Activated T-helper 1 cell treated with anti-CD3 and anti-CD28 coated beads, Interleukin-2, amount 50 U/mL, for 16 hours (primary cell): ENCODE data around the gene SQOR.

Experiments used
- DNase-seq, 2 donors: peaks; one replicate each; pipeline ENCODE4 v3.0.0-alpha.2; 2020; ENCODE audit warnings: low read depth in 1 of 2, low spot score in 1 of 2

The SQOR gene

GRCh38 chr15:45657764-45658545 is 23.1 kb downstream of the SQOR start:
- DNase-seq: no peak

GRCh38 chr15:45660231-45660979 is 25.6 kb downstream of the SQOR start:
- DNase-seq: no peak

- DNase-seq: no peak
These were observed 27.5 kb downstream of the SQOR start for GRCh38 chr15:45662375-45662774.

- no peak for DNase-seq
These were observed 29.6 kb downstream of the SQOR start for GRCh38 chr15:45664451-45664850.

GRCh38 chr15:45665261-45665660 is 30.4 kb downstream of the SQOR start:
- no peak for DNase-seq

- no peak for DNase-seq
These were observed 31.5 kb downstream of the SQOR start for GRCh38 chr15:45666119-45666875.

DNA sequence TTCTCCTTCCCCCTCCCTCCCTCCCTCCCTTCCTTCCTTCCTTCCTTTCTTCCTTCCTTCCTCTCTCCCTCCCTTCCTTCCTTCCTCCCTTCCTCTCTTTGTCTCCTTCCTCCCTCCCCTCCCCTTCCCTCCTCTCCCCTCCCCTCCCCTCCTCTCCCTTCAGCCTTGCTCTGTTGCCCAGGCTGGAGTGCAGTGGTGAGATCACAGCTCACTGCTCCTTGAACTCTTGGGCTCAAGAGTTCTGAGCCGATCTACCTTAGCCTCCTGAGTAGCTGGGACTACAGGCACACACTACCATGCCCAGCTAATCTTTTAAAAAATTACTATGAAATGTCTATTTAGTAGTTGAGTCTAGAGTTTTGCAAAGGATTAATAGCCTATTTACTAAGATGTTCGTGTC is 32.2 kb downstream of the SQOR start:
- no peak for DNase-seq

- no peak for DNase-seq
These were observed 33.6 kb downstream of the SQOR start for GRCh38 chr15:45668386-45668785.

DNA sequence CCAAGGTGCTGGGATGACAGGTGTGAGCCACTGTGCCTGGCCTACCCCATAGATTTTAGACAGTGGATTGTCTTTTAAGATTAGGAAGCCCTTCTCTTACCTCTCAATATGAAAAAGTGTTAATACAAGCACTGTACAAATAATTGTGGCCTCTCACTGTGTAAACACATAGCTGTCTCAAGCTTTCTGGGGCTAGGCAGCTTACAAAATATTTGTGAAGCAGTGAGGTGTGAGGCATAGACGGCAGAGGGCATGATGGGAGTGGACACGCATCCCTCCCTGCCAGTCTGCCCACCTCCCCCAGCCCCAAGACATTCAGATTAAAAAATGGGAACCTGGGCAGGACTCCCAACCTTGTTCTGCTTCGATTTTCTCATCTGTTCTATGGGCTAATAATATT is 34.6 kb downstream of the SQOR start:
- no peak for DNase-seq

DNA sequence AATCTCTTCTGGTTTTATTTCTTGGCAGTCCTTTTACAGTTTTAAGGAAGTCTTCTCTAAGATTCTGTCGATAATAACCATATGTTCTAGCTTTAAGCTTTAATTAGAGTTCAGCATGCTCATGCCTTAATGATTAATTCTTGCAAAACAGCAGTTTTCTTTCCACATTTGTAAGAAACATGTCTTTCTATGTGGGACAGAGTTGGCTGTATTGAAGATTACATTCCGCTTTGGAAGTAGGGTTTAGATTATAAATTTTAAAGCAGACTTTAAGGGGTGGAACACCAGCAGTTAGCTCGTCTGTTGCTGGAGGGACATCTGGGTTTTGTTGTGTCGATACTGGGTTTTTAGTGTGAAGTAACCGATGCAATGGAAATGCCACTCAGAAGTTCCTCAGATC is 35.3 kb downstream of the SQOR start:
- no peak for DNase-seq

GRCh38 chr15:45670511-45670910 is 35.7 kb downstream of the SQOR start:
- no peak for DNase-seq

GRCh38 chr15:45674677-45675076 is 39.8 kb downstream of the SQOR start:
- DNase-seq: no peak

GRCh38 chr15:45677797-45678196 is 43.0 kb downstream of the SQOR start:
- DNase-seq: no peak

DNA sequence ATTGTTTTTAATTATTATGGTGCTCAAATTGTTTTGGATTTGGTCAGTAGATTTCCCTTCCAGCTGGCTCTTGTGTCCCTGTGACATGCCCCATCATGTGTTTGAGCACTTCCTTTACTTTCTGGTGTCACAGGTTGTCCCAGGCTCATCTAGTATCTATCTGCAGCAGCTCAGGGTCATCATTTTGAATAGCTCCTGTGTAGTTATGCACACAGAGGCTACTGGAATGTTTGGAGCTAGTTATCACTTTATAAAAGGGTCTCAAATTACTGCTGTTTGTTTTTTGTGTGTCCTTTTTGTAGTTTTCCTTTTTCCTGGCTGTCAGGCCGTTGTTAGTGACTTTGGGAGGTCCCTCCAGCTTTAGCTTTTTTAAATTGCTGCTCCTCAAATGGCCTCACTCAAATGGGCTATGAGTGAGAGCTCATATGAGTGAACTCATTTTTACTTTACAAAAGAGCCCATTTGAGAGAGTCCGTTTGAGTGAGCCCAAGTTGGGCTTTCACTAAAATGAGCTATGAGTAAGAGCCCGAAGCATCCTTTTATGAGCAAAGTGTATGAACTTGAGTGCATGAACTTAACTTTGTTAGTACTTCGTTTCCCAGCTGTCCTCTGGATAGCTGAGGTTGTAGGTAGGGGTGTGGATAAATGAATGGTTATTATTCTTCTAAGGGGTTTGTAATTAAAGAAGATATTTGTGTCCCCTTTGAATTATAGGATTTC is 43.8 kb downstream of the SQOR start:
- DNase-seq: no peak

- no peak for DNase-seq
These were observed 49.7 kb downstream of the SQOR start for GRCh38 chr15:45684533-45684932.

- no peak for DNase-seq
These were observed 54.8 kb downstream of the SQOR start for GRCh38 chr15:45689616-45690015.

GRCh38 chr15:45690581-45691260 is 55.9 kb downstream of the SQOR start:
- no peak for DNase-seq

DNA sequence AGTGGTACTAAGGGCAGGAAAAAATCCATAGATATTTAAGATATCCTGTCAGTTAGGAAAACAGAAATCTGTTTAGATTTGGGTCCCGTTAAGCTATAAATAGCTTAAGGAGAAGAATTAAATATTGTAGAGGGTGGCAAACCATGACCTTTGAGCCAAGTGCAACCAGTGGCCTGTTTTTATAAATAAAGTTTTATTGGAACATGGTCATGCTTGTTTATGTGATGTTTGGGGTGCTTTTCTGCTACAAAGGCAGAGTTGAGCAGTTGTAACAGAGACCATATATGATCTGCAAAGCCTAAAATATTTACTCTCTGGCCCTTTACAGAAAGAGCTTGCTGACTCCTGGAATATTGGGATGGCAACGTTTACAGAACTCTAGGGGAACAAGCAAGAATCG is 66.3 kb downstream of the SQOR start:
- DNase-seq: no peak

DNA sequence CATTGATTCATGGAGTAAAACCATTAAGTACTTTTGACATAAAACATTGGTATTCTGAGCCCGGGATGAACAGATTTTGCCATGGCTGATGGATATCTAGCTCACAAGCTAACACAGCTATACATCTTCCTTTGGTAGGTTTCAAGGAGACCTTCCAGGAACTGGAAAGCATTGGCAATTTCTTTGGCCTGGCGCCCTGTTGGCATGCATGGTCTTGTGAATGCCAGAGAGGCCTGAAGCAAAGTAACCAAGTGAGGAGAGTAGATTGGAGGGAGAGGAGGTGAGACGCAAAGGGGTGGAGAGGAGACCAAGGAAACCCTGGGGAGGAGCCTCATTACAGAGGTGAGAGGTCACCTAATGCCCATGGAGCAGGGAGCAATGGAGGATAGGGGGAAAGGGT is 67.2 kb downstream of the SQOR start:
- DNase-seq: no peak

- DNase-seq: no peak
These were observed 69.0 kb downstream of the SQOR start for GRCh38 chr15:45703670-45704328.
